ENCODE results near the gene TSSK2. TPM values are rescaled to one million over a fixed set of nuclear protein-coding genes. Genes with fewer than 3 reads are reported as not detected.

The TSSK2 gene
- total and polyA plus RNA-seq, 2 of the 8 experiments (the other 6 are each of a cell fraction or from before 2014, with no cell fraction given): not detected

DNA sequence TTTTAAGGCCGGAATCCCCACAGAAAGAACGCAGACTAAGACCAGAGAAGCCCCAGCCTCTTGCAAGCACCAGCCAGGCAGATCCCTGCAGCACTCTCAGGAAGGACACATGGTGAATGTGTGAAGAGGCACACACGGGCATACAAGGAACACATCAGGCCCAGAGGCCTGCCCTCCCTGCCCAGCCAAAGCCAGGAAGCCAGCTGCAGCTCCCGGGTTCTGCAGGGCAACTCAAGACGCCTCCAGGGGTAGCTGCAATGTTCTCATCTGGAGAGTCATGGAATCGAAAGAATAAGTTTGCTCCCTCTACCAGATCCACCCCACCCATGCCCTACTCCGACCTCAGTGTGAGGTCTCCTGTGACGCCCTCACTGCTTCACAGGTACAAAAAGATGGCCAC is 11.2 kb upstream of the TSSK2 start:
- Histone ChIP-seq H2AFZ (ENCODE audit: low read length) (no peak overlapping the region), H3K14ac (ENCODE audit: insufficient read length) (no peak overlapping the region), H3K27ac (ENCODE audit: low read depth, low read length) (no peak overlapping the region), H3K23me2 (ENCODE audit: low read depth, low read length) (peaks cover 9% of the 10 kb centered on the region), H2BK12ac (ENCODE audit: low read depth, low read length) (no peak overlapping the region), H3K4ac (replicated peaks; ENCODE audit: insufficient read length, low read depth, low read length) (no peak overlapping the region), H3K36me3 (ENCODE audit: control insufficient read depth in 2 of 4, insufficient read depth in 4 of 4, low read length in 3 of 4) (no peaks in the 10 kb centered on the region; a peak in 2 of 8 replicates), H3K79me2 (ENCODE audit: control insufficient read depth in 1 of 2, insufficient read depth in 2 of 2, low read length in 2 of 2) (peaks cover 24 to 68% of the 10 kb centered on the region in 2 experiments), H2BK20ac (ENCODE audit: low read length) (no peak overlapping the region), H3K4me3 (ENCODE audit: extremely low read depth in 1 of 4, insufficient read depth in 2 of 4, low read depth in 3 of 4, low read length in 4 of 4) (no peak overlapping the region), H4K5ac (ENCODE audit: insufficient read length, low read depth, low read length) (no peak overlapping the region), H3K4me1 (replicated peaks in 1 of 4; ENCODE audit: control insufficient read depth in 3 of 4, insufficient read depth in 4 of 4, low read length in 3 of 4) (peaks cover 0 to 9% (median 6%) of the 10 kb centered on the region in 4 experiments; a peak in 5 of 7 replicates), H4K8ac (ENCODE audit: extremely low read depth, insufficient read depth, low read length) (no peak overlapping the region; the same call in 1 of the 2 replicates), H2BK5ac (ENCODE audit: low read depth, low read length) (no peak overlapping the region), H2BK120ac (replicated peaks; ENCODE audit: low read depth, low read length) (no peak overlapping the region), H3K18ac (ENCODE audit: extremely low read depth, low read length) (no peak overlapping the region), H3K9me3 (ENCODE audit: insufficient read depth in 2 of 2, low read depth in 1 of 2, low read length in 1 of 2) (no peaks in the 10 kb centered on the region), H4K20me1 (replicated peaks in 1 of 2; ENCODE audit: control insufficient read depth in 1 of 2, insufficient read depth in 2 of 2, low read length in 2 of 2) (peaks cover 25 to 51% of the 10 kb centered on the region in 2 experiments), H3K79me1 (ENCODE audit: low read depth, low read length) (peaks cover 31% of the 10 kb centered on the region), H2BK15ac (ENCODE audit: low read length) (no peak overlapping the region), H4K91ac (replicated peaks; ENCODE audit: insufficient read length, low read length) (no peak overlapping the region), H3K27me3 (replicated peaks in 1 of 4; ENCODE audit: control insufficient read depth in 3 of 4, extremely low read depth in 1 of 4, insufficient read depth in 3 of 4, low read length in 3 of 4) (no peaks in the 10 kb centered on the region), H2AK5ac (ENCODE audit: low read depth, low read length) (no peak overlapping the region), H3K23ac (ENCODE audit: insufficient read length) (no peak overlapping the region), H3K56ac (replicated peaks; ENCODE audit: insufficient read length, low read depth, low read length) (no peak overlapping the region), H3K9ac (replicated peaks in 1 of 4; ENCODE audit: extremely low read depth in 1 of 4, low read depth in 3 of 4, low read length in 3 of 4) (no peak overlapping the region), H3K4me2 (ENCODE audit: insufficient read depth in 1 of 2, low read depth in 2 of 2, low read length in 2 of 2) (no peak overlapping the region; a peak in 1 of 4 replicates)
- DNase-seq (ENCODE audit: low read depth in 1 of 2, low spot score in 2 of 2): no peak
- 88% methylated on average over 8 of the region's 8 CpGs; no CpG with 5 or more reads in 1 of the 2 experiments for WGBS, 2 experiments (ENCODE audit: extremely low coverage in 1 of 2, insufficient coverage in 1 of 2, insufficient read length in 1 of 2, insufficient replicate concordance in 2 of 2, low coverage in 1 of 2, low lambda C conversion rate in 2 of 2, missing lambda C conversion rate in 1 of 2)
- ChIA-PET POLR2A (ENCODE audit: partially characterized antibody) (interaction anchor here (1.8 to 3.6 kb wide), 2 partner anchors 24 to 55 kb away, joined by 6 to 15 read pairs; partner anchors contain the start of gene ESS2), CTCF (ENCODE audit: partially characterized antibody) (interaction anchor here (1.1 kb wide), 1 partner anchor 9 kb away, joined by 3 read pairs; no protein-coding TSS in a partner anchor)
- TF ChIP-seq RNF2 (IDR thresholded peaks at IDR 0.05; ENCODE audit: borderline replicate concordance, low read depth, low read length, missing control alignments, poor library complexity, severe bottlenecking) (no peak), CEBPB (IDR thresholded peaks at IDR 0.05; ENCODE audit: low read depth, low read length) (no peak), SP1 (IDR thresholded peaks at IDR 0.05; ENCODE audit: low read depth, low read length) (no peak), SIN3A (conservative IDR thresholded peaks at IDR 0.05 in 1 of 2, IDR thresholded peaks at IDR 0.05 in 1 of 2; ENCODE audit: low read depth in 1 of 2, low read length in 2 of 2) (no peak), KDM1A (IDR thresholded peaks at IDR 0.05; ENCODE audit: borderline replicate concordance, low read length) (no peak)
- no peak for FAIRE-seq

Data from H1 (cell line).